HFF-Myc (cell line): ENCODE measurements around the gene ARHGAP15.

ENCODE experiments used
- DNase-seq: peaks from one replicate; pipeline ENCODE4 v3.0.0-alpha.2; 2011; ENCODE audit warnings: low read depth; ENCODE audit errors: extremely low read depth
- H3K4me3 ChIP-seq: replicated peaks from 2 replicates; pipeline ENCODE4 v1.5.1; 2011; ENCODE audit warnings: low read depth, mild to moderate bottlenecking, control low read depth, low read length
- CTCF ChIP-seq: IDR thresholded peaks from 2 replicates; pipeline ENCODE4 v1.5.1; 2012; ENCODE audit warnings: mild to moderate bottlenecking, low read depth, low read length, control low read depth; ENCODE audit errors: missing control alignments

Gene ARHGAP15

GRCh38 chr2:143384111-143384510, 254.9 kb downstream of the ARHGAP15 start:
- H3K4me3 ChIP-seq = no peak overlapping the region
- TF ChIP-seq CTCF = no peak
- DNase-seq = no peak

GRCh38 chr2:143390171-143390570, 261.0 kb downstream of the ARHGAP15 start:
- DNase-seq = no peak
- no peak overlapping the region for H3K4me3 ChIP-seq
- TF ChIP-seq CTCF = no peak

- no peak for DNase-seq
- no peak overlapping the region for H3K4me3 ChIP-seq
- no peak for TF ChIP-seq CTCF
Measured at GRCh38 chr2:143392358-143392757, 263.1 kb downstream of the ARHGAP15 start.

GRCh38 chr2:143394062-143394461, 264.8 kb downstream of the ARHGAP15 start:
- DNase-seq = no peak
- H3K4me3 ChIP-seq = no peak overlapping the region
- no peak for TF ChIP-seq CTCF

- TF ChIP-seq CTCF = no peak
- DNase-seq = peak; percentile 31
- peak overlapping the region; percentile 16; the same call in 1 of the 2 replicates for H3K4me3 ChIP-seq
Measured at GRCh38 chr2:143397884-143398614, 268.8 kb downstream of the ARHGAP15 start.

GRCh38 chr2:143398781-143399180, 269.6 kb downstream of the ARHGAP15 start:
- no peak for TF ChIP-seq CTCF
- H3K4me3 ChIP-seq = no peak overlapping the region
- DNase-seq = no peak

GRCh38 chr2:143399631-143400069, 270.4 kb downstream of the ARHGAP15 start:
- no peak for TF ChIP-seq CTCF
- H3K4me3 ChIP-seq = no peak overlapping the region
- no peak for DNase-seq
